Measurements from ENCODE around the gene XAB2. TPM values are rescaled to one million over a fixed set of nuclear protein-coding genes. Genes with fewer than 3 reads are reported as not detected.

Gene XAB2
- total RNA-seq, 1 donor from 2014 or later: 21.8 TPM

DNA sequence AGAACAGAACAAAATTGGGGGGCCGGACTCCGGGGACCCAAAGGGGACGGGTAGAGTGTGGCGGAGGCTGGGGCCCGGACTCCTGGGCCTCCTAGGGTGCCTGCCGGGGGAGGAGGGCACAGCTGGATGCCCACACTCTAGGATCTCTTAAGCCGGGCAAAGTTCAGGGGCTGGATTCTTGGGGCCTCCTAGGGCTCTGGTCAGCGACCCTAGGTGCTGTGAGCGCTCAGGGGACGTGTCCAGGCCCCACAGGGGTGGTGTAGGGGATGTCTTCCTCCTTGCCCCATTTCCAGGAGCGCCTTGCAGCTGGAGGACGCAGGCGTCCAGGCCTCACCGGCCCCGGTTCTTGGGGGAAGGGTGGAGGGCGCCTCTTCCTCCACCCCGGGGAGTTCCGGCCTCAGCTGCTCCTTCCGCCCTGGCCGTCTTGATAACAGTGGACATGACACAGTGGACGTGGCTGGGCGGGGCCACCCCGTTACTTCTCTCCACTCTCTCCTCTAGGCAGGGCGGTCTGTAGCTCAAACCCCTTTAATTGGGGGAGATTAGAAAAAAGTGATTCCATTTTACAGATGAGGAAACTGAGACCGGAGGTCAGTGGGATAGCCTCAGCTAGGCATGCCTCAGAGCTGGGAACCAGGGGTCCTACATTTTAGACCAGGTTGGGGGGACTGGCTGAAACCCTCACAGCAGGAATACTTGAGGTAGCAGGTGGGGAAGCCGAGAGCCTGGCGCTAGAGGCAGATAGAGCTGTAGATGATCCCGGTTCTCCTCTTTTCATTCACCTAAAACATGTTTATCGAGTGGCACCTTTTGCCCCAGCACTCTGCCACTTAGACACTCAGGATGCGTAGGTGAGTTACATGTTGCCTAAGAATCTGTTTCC, 8.3 kb upstream of the XAB2 start:
- intact Hi-C loops (cut with DNase I): no loop called here

GRCh38 chr19:7636691-7637373, 7.5 kb upstream of the XAB2 start, which contains the start of gene STXBP2:
Gene STXBP2 (plus strand): TSS chr19:7637110. CDS start chr19:7637150, 40 bp downstream.
- DNase-seq (ENCODE audit: low spot score): peak; percentile 91
- intact Hi-C loops (cut with DNase I): no loop called here

More for the DNA sequence above, 8.3 kb upstream of the XAB2 start:
- peak; percentile 91 for DNase-seq (ENCODE audit: low spot score)

- no peak for DNase-seq (ENCODE audit: low spot score)
- intact Hi-C loops (cut with DNase I): no loop called here
Observed at GRCh38 chr19:7636317-7636690, 7.0 kb upstream of the XAB2 start.

DNA sequence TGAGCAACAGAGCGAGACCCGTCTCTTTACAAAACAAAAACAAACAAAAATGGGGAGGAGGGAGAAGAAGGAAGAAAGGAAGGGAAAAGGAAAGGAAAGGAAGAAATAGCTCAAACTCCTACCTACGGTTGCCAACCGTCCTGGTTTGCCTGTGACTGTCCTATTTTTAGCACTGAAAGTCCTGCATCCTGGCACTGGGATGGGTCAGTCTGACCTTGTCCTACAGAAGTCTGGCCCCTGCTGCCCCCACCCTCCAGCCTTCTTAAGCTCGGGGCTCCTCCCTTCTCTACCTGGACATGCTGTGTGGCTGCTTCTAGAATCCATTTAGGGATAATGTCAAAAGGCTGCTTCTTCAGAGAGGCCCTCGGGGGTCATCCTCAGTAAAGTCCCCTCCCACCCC, 6.3 kb upstream of the XAB2 start:
- intact Hi-C loops (cut with DNase I): no loop called here

GRCh38 chr19:7633698-7634097, 4.4 kb upstream of the XAB2 start, which contains the start of gene PCP2:
Gene PCP2 (minus strand): TSS chr19:7633719. CDS start chr19:7633457, 262 bp downstream.
- intact Hi-C loops (cut with DNase I): no loop called here
- no peak for DNase-seq (ENCODE audit: low spot score)

More for the DNA sequence above, 6.3 kb upstream of the XAB2 start:
- DNase-seq (ENCODE audit: low spot score): no peak

GRCh38 chr19:7632340-7633203, 3.2 kb upstream of the XAB2 start:
- intact Hi-C loops (cut with DNase I): no loop called here
- DNase-seq (ENCODE audit: low spot score): no peak

GRCh38 chr19:7631577-7631976, 2.2 kb upstream of the XAB2 start:
- intact Hi-C loops (cut with DNase I): no loop called here
- DNase-seq (ENCODE audit: low spot score): no peak

- intact Hi-C loops (cut with DNase I): no loop called here
- no peak for DNase-seq (ENCODE audit: low spot score)
Observed at GRCh38 chr19:7628589-7629311, 595 bp downstream of the XAB2 start.

DNA sequence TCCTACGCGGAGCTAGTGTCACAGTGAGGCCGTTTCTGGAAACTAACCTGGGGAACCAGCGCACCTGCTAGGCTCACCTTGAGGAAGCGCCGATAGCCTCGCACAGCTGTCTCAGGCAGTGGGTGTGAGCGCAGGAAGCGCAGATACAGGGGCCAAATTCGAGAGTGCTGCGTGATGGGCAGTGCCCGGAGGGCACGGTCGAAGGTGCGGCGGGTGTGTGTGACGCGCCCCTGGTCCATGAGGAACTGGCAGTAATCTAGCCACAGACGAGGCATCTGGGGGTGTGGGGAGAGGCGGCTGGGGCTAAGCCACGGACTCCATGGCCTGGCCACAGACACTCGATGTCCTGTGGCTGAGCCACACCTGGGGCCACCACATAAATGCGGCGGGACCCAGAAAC, 2.2 kb downstream of the XAB2 start:
- intact Hi-C loops (cut with DNase I): no loop called here
- no peak for DNase-seq (ENCODE audit: low spot score)

GRCh38 chr19:7625763-7626372, 3.5 kb downstream of the XAB2 start:
- DNase-seq (ENCODE audit: low spot score): no peak
- intact Hi-C loops (cut with DNase I): no loop called here

GRCh38 chr19:7624810-7625209, 4.5 kb downstream of the XAB2 start:
- no peak for DNase-seq (ENCODE audit: low spot score)
- intact Hi-C loops (cut with DNase I): no loop called here

- no peak for DNase-seq (ENCODE audit: low spot score)
Observed at GRCh38 chr19:7623725-7624603, 5.4 kb downstream of the XAB2 start.

DNA sequence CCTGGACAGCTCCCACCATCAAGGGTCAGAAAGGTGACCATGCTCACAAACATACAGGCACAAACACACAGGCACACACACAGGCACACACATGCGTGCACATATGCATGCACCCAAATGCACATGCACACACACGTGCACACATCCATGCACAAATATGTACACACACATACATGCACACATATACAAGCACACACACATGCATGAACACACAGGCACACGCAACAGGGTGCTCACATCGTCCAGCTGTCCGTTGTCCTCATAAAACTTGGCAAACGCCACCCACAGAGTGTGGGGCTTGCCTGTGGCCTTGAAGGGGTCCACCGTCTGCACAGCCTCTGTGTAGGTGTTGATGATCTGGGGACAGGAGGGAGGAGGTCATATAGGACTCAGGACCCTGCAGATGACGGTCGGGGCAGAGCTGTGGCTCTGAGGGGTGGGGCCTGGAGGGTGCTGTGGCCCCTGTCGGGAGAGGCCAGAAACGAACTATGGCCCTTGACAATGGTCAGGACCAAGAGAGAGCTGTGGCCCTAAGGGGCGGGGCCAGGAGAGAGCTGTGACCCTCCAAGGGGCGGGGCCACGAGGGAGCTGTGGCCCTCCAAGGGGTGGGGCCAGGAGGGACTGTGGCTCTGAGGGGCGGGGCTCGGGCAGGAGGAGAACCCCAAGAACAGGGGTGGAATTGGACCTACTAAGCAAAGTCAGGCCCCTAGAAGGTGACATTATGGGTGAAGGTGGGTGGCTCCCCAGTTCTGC, 6.2 kb downstream of the XAB2 start:
- intact Hi-C loops (cut with DNase I): no loop called here
- DNase-seq (ENCODE audit: low spot score): no peak

More at GRCh38 chr19:7623725-7624603, 5.4 kb downstream of the XAB2 start:
- intact Hi-C loops (cut with DNase I): no loop called here

DNA sequence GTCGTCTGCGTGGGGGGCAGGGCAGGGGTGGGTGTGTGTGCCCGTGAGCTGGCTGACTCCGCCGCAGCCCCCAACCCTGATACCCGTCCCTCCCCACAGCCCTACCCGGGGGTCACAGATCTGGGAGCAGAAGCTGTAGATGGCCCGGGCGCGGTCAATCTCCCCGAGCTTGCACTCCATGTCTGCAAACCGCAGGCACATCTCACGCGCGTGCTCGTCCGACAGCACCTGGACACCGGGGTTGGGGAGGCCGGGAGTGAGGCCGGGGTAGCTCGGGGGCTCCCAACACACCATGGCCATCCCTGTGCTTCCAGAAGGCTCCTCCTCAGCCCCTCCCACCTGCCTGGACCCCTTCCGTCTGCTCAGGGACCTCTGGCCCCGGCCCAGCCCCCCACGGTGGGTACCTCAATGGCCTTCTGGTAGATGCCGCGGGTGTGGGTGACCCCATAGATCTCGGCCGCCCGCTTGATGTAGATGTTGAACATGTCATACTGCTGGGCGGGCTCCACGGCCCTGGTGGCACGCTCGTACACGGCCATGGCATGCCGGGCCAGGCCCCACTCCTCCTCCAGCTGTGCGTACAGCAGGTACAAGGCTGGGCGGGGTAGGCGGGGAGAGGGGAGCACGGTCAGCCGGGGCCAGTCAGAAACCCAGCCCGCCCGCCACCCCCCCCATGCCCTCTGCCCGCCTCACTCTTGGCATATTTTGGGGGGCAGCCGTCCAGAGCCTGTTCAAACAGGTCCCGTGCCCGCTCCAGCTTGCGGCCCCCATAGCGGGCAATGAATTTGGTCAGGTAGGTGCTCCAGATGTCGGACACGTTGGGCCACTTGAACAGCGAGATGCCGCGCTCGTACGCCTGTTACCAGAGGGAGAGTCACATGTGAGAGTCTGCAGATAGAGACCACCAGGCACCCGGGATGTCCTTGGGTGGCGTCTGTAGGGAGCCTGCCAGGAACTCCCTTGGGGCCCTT, 8.6 kb downstream of the XAB2 start:
- intact Hi-C loops (cut with DNase I): no loop called here
- no peak for DNase-seq (ENCODE audit: low spot score)

DNA sequence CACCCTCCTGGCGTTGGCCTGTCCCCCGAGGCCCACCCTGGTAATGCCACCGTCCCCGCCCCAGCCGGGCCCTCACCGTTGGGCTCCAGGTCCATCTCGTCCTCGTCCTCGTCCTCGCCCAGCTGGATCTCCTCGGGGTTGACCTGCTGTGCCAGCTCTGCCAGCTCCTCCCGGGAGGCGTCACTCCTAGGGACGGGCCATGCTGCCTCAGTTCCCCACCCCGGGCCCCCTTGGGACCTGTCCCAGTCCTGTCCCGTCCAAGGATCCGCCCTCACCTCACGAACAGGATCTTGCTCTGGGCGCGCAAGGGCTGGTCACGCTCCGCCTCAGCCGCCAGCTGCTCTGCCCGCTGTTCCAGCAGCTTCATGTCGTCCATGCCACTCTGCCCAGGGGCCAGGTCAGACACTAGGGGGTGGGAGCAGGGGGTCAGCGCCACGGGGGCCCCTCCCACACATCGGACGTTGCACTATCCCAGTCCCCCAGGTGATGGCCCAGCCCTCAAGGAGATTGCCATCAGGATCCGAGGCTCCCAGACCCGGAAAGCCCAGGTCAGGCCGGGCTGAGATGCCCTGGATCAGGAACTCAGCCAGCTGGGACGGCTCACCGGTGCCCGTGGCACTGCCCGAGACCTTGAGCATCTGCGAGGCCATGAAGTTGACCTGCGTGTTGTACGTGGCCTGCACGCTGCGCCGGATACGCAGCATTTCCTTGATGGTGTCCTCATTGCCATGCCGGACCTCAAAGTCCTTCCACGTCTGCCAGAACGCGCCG, 9.5 kb downstream of the XAB2 start:
- intact Hi-C loops (cut with DNase I): no loop called here
- DNase-seq (ENCODE audit: low spot score): no peak

Measured in cardiac septum (tissue), 1 donor.